KOPT-K1 (cell line): Measurements from ENCODE around the gene SH2D2A.
"Not testable (repeated sequence)": the region's sequence is repeated elsewhere in the genome, so short reads cannot be mapped to it uniquely, and the experiment has no call there.

ENCODE experiments used
- H3K27ac ChIP-seq: fragments of 200-600 bp; sonication (generic); 2 replicates; pipeline ENCODE4 v1.5.1; 2016; ENCODE audit warnings: antibody characterized with exemption, mild to moderate bottlenecking, low read depth, low read length; ENCODE audit not compliant: poor library complexity, severe bottlenecking
- H3K36me3 ChIP-seq: fragments of 200-600 bp; sonication (generic); 2 replicates; pipeline ENCODE4 v1.5.1; 2017; ENCODE audit warnings: antibody characterized with exemption, mild to moderate bottlenecking, low read length, moderate library complexity; ENCODE audit not compliant: insufficient read depth
- H3K9me3 ChIP-seq: fragments of 200-600 bp; sonication (generic); 2 replicates; pipeline ENCODE4 v1.5.1; 2017; ENCODE audit warnings: antibody characterized with exemption, low read length, mild to moderate bottlenecking; ENCODE audit not compliant: insufficient read depth, poor library complexity, severe bottlenecking

Gene SH2D2A

GRCh38 chr1:156785458-156785857, 31.2 kb downstream of the SH2D2A start:
- no peak overlapping the region for H3K27ac ChIP-seq
- no peaks in the 10 kb centered on the region for H3K9me3 ChIP-seq
- H3K36me3 ChIP-seq: peaks cover 93% of the 10 kb centered on the region

GRCh38 chr1:156781585-156782186, 35.0 kb downstream of the SH2D2A start:
- H3K9me3 ChIP-seq: no peaks in the 10 kb centered on the region
- H3K36me3 ChIP-seq: peaks cover 66% of the 10 kb centered on the region
- H3K27ac ChIP-seq: no peak overlapping the region

- Histone ChIP-seq H3K36me3 (peaks cover 54% of the 10 kb centered on the region), H3K9me3 (no peaks in the 10 kb centered on the region), H3K27ac (no peak overlapping the region)
Observed at GRCh38 chr1:156777573-156777972, 39.1 kb downstream of the SH2D2A start.

- Histone ChIP-seq H3K9me3 (no peaks in the 10 kb centered on the region), H3K27ac (no peak overlapping the region), H3K36me3 (peaks cover 54% of the 10 kb centered on the region)
Observed at GRCh38 chr1:156776942-156777341, 39.7 kb downstream of the SH2D2A start.

- no peaks in the 10 kb centered on the region for H3K9me3 ChIP-seq
- H3K36me3 ChIP-seq: peaks cover 53% of the 10 kb centered on the region
- no peak overlapping the region for H3K27ac ChIP-seq
Observed at GRCh38 chr1:156775799-156776198, 40.8 kb downstream of the SH2D2A start.

GRCh38 chr1:156773607-156774006, 43.0 kb downstream of the SH2D2A start:
- Histone ChIP-seq H3K9me3 (no peaks in the 10 kb centered on the region), H3K27ac (no peak overlapping the region), H3K36me3 (peaks cover 57% of the 10 kb centered on the region)

- Histone ChIP-seq H3K36me3 (peaks cover 57% of the 10 kb centered on the region), H3K9me3 (no peaks in the 10 kb centered on the region), H3K27ac (no peak overlapping the region)
Observed at GRCh38 chr1:156772728-156773497, 43.7 kb downstream of the SH2D2A start.

- Histone ChIP-seq H3K36me3 (peaks cover 57% of the 10 kb centered on the region), H3K9me3 (no peaks in the 10 kb centered on the region), H3K27ac (no peak overlapping the region)
Observed at GRCh38 chr1:156772222-156772621, 44.4 kb downstream of the SH2D2A start.

- H3K27ac ChIP-seq: peak overlapping the region; percentile 86
- H3K36me3 ChIP-seq: peaks cover 39% of the 10 kb centered on the region
- H3K9me3 ChIP-seq: no peaks in the 10 kb centered on the region
Observed at GRCh38 chr1:156768610-156769295, 47.9 kb downstream of the SH2D2A start.

GRCh38 chr1:156767879-156768604, 48.6 kb downstream of the SH2D2A start:
- peak overlapping the region; percentile 86 for H3K27ac ChIP-seq
- H3K36me3 ChIP-seq: peaks cover 32% of the 10 kb centered on the region
- no peaks in the 10 kb centered on the region for H3K9me3 ChIP-seq

- Histone ChIP-seq H3K36me3 (peaks cover 25% of the 10 kb centered on the region), H3K9me3 (no peaks in the 10 kb centered on the region), H3K27ac (peak within 1 kb of the TSS; percentile 86)
Observed at GRCh38 chr1:156767101-156767878, 49.4 kb downstream of the SH2D2A start, which contains the start of gene PRCC. PRCC (plus strand) TSS chr1:156767535; CDS start chr1:156767772, 237 bp downstream.

- Histone ChIP-seq H3K36me3 (peaks cover 18% of the 10 kb centered on the region), H3K9me3 (no peaks in the 10 kb centered on the region), H3K27ac (peak overlapping the region; percentile 86)
Observed at GRCh38 chr1:156766298-156767100, 50.1 kb downstream of the SH2D2A start.

GRCh38 chr1:156765666-156766065, 51.0 kb downstream of the SH2D2A start:
- Histone ChIP-seq H3K36me3 (peaks cover 10% of the 10 kb centered on the region), H3K9me3 (no peaks in the 10 kb centered on the region), H3K27ac (no peak overlapping the region)

- not testable (repeated sequence) for H3K27ac ChIP-seq, H3K9me3 ChIP-seq, H3K36me3 ChIP-seq
Observed at GRCh38 chr1:156765136-156765535, 51.5 kb downstream of the SH2D2A start.
